HG03135 (cell line): Measurements from ENCODE around the gene RASSF4.

ENCODE experiments used
- ATAC-seq: cut with Tn5 transposase; IDR thresholded peaks from one replicate; pipeline ENCODE4 v1.9.1; 2021; ENCODE audit warnings: mild to moderate bottlenecking, moderate library complexity; ENCODE audit not compliant: unreplicated experiment

The RASSF4 gene

GRCh38 chr10:44961931-44962750 lies 2.5 kb downstream of the RASSF4 start:
- no peak for ATAC-seq

DNA sequence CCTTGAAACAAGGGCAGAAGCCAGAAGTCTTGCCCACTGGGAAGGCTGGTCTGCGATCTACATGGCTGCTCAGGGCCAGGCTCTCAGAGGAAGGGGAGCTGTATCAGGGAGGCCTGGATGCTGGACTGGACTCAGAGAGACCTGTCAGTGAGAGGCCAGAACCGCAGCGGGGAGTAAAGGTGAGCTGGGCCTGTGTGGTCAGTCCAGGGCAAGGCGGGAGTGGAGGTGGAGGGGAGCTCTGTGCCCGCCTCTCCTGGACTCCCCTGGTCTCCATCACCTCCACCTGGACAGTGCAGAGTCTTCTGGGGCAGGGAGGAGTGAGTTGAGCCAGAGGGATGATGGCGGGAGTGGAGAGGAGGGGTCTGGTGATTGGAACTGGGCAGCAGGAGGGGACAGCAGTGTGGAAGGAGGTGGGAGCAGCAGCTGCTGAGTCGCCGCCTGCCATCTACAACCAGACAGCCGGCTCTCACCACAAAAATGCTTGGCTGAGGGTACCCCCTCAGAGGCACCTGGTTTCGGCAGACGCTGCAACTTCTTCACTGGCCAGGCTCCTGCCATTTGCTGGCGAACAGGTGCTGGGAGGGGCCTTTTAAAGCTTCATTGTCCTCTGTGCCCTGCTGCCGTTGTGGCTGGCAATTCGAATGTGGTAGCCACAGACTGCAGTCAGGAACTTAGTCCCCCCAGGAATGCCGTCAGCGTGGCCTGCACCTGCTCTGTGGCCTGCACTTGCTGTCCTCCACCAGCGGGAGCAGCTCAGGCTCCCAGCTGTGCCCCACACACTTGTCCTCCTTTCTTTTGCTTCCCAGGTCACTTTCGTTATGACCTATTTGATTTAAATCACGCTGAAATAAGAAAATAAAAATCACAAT lies 3.5 kb downstream of the RASSF4 start:
- no peak for ATAC-seq

DNA sequence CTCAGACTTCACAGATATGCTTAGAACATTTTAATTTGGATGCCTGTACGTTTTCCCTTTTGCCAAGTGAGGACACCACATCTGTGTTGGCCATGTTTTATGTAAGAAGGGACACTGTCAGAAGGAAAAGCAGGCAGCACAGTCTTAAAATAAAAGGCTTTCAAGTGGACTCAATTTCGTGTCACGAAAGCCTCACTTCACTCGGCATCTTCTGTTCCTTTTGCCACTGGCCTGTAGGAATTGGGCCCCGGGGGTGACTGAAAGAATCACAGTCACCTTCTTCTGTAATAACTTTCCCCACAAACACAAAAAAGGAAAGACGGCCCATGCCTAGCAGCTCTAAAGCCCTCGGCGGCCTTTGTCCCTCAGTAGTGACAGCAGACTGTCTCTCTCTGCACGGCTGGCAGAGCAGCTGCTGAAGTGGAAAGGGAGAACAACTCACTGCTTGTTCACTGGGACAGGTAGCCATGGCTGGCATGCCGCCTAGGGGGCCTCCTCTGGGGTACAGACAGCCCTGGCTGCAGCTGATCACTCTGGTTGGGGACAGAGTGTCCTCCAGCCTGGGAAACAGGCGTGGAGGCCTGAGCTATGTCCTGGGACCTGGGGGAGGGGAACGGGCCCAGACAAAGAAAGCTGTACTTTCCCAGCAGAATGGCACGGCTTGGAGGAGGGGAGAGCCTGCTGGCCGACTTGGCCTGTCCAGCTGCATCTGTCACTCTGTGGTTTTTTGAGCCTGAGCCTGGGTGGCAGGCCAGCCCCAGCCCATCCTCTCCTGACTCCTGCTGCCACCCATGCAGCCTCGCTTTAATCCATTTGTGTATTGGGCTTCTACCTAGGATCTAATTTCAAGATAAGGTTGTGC lies 4.4 kb downstream of the RASSF4 start:
- ATAC-seq = no peak

GRCh38 chr10:44965104-44965503 lies 5.5 kb downstream of the RASSF4 start:
- ATAC-seq = no peak

- no peak for ATAC-seq
Observed at GRCh38 chr10:44965651-44966097, 6.1 kb downstream of the RASSF4 start.

DNA sequence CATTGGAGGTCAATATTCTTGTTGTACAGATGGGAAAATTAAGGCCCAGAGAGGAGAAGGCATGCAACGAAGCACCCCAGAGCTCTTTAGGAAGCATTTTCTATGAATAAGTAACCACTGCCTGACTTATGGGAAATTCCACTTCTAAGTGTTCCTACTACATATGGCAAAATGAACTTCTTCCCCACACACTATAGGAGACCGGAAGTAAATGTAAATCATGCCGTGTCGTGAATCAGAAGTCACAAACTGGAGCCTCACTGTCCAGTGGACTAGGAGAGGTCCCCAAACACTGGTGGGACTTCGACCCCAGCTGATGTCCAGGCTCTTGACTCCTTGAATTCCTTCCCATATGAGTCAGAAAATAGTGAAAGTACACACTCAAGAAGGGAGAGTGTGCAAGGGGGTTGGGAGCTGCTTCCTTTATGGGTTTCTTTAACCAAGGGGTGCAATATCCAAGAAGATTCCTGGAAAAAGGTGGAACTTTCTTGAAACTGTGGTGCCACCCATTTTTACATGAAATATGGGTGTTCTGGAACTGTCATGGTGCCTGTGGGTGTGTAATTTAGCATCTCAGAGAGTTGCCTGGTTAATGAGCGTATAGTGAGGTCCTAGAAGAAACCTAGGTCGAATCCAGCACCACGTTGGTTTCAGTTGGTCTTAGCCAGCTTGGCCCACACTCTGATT lies 6.7 kb downstream of the RASSF4 start:
- ATAC-seq = no peak

- ATAC-seq = no peak
Observed at GRCh38 chr10:44966816-44967509, 7.4 kb downstream of the RASSF4 start.

GRCh38 chr10:44967616-44968015 lies 8.0 kb downstream of the RASSF4 start:
- ATAC-seq = no peak

GRCh38 chr10:44968091-44968490 lies 8.5 kb downstream of the RASSF4 start:
- no peak for ATAC-seq

DNA sequence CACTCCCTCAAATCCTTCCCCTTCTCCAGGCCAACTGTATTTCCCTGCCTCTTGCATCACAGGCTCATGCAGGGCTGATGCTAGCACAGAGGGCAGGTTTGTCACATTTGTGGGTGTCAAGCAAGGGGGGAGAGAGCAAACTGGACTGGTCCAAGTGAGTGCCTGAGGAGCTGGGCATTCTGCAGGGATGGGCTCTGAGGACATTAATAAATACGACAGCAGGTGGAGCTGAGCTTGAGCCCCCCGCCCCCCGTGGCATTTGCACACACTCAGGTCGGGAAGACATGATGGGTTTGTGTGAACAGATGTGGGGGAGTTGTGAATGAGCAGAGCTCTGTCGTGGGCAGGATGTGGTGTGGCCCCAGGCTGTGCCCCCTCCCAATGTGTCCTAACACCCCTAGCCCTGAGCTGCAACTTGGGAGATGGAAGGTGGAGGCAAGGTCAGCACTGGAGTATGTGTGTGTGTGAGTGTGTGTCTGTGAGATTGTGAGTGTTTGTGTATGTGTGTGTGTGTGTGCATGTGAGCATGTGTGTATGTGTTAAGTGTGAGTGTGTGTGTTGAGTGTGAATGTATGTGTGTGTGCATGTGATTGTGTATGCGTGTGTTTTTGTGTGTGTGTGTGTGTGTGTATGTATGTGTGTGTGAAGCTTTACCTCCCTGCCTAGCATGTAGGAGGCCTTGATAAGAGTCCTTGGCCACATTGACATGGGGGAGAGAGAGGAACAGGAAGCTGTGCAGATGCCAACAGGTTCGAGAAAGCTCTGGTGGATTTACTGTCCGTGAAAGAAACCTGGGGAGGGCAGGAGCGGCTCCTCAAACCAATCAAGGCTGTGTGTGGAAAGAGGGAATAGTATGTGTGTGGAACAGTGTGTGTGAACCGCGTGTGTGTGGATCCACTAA lies 9.1 kb downstream of the RASSF4 start:
- no peak for ATAC-seq

- ATAC-seq = no peak
Observed at GRCh38 chr10:44969854-44970253, 10.3 kb downstream of the RASSF4 start.

DNA sequence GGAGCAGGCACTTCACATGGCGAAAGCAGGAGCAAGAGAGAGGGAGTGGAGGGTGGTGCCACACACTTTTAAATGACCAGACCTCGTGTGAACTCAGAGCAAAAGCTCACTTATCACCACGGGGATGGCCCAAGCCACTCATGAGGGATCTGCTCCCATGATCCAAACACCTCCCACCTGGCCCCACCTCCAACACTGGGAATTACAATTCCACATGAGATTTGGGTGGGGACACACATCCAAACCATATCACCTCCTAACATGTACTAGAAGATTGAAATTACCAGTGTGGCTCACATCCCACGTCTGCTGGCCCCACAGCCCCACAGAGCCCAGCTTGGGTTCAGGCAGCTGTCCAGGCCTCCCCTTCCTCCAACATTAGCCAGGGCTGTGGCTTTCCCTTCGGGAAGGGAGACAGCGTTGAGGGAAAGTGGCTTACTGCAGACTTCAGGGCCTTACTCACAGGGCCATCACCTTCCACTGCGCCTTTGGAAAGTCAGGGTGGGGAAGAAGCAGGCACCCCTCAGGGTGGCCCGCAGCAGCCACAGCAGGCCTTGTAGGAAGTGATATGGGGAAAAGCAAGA lies 11.3 kb downstream of the RASSF4 start:
- no peak for ATAC-seq

- no peak for ATAC-seq
Observed at GRCh38 chr10:44971434-44971833, 11.8 kb downstream of the RASSF4 start.

DNA sequence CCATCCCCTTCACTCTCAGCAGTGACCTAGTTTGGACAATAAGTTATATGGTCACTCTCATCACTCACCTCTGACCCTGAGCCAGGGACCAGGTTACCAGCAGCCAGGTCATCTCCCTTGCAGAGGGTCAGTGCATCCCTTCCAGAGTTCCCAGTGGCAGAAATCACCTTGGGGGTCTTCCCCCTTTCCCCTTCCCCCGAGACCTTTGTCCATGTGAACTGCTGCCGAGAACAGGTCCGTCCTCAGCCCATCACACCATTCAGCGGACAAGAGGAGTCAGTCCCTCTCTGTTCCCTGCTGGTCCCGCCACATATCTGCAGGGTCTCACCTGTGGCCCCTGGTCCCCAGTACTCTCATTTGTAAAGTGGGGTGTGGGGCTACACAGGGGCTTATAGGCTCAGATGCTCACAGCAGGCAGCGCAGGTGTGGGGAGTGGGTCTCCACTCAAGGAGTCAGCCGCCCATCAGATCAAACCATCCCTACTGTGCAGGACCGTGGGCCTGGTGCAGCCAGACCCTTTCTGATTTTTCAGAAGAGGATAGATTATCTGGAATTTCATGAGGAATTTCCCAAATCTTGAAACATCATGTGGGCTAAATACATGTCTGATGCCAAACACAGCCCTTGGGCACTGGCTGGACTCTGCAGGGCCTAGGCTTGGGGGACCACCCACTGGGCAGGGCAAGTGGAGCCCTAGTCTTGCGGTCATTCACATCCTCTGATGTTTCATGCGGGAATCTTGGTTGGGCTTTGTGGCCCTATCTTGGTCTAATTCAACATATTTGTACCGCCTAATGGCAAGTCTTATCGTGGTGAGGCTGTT lies 12.5 kb downstream of the RASSF4 start:
- ATAC-seq = no peak

DNA sequence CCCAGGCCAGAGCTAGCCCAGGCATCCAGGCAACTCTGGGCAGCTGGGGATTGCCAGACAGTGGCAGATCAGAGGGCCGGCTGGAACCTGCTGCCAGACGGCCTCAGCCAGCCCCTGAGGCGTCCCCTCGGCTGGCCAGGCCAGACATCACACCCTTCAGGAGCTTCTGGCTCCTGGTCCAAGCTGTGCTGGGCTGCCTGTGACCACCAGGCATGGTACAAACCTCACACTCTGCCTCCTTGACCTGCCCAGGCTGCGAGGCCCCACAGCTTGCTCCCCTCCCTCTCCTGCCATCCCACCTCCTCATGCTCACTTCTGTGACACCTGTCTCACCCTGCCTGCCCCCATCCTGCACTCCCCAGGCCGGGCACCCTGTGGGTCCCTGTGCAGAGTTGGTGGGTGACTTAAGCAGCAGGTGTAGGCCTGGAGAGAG lies 13.3 kb downstream of the RASSF4 start:
- ATAC-seq = no peak

DNA sequence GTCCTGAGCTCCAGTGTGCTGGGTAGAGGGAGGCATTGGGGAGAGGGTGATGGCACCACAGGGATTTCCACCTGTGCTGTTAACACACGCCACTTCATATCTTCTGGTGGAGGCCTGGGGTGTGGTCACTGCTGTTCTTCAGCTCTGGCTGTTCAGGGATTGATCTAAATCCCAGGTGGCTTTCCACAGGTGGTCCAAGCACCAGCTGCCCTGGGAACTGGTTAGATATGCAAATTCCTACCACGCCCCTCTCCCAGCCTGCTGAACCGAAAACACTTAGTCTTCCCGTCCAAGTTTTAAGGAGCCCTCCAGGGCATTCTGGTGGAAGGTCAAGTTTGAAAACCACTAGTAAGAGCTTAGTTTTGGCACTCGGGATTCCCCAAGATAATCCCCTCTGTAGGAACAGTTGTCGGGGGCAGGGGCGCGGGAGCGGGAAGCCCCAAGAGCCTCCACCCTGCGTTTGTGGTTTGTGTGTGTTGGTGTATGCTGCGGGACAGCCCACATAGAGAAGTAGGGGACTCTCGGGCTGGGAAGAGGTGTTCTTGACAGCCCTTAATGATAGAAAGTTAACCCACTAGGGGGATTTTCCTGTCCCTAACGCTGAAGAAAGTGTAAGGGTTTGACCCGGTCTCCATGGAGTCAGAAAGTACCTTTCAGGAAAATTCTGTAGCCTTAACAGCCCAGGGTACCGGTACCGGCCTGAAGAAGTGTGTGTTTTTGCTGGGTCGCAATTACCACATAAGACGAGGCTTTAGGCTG lies 13.9 kb downstream of the RASSF4 start:
- ATAC-seq = no peak

DNA sequence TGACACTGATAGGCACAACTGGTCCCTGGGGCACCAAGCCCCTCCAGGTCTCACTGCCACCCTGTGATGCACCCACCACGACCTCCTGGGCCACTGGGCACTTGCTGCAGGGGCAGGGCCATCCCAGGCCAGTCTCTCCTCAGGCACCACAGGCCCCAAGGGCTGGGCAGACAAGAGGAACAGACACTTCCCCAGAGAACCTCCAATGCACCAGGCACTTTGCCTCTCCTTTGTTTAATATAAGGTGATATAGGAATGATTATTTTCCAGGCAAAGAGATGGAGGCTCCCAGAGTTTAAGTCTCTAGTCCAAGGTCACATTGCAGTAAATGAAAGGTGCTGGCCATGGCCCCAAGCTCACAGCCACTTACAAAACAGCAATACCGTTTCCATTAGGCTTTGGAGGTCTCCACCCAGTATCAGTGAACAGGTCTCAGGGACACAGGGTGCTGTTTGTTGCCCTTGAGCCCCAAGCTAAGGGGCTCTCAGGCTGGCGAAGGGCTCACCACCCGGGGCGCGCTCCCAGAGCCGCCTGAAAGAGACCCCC lies 14.6 kb downstream of the RASSF4 start:
- no peak for ATAC-seq
